ENCODE data around the gene S1PR1.

The S1PR1 gene

GRCh38 chr1:101282314-101283038 is 45.7 kb downstream of the S1PR1 start:
- no peak for DNase-seq

GRCh38 chr1:101283443-101283842 is 46.6 kb downstream of the S1PR1 start:
- no peak for DNase-seq

- peak; percentile 27 to 33 for DNase-seq
Observed at GRCh38 chr1:101284021-101284420, 47.2 kb downstream of the S1PR1 start.

GRCh38 chr1:101284622-101285218 is 47.9 kb downstream of the S1PR1 start:
- no peak for DNase-seq

GRCh38 chr1:101285922-101286570 is 49.2 kb downstream of the S1PR1 start:
- no peak for DNase-seq

- DNase-seq = peak; percentile 68 to 69
Observed at GRCh38 chr1:101288491-101288944, 51.7 kb downstream of the S1PR1 start.

- DNase-seq = no peak
Observed at GRCh38 chr1:101290119-101290921, 53.5 kb downstream of the S1PR1 start.
